Activated T-cell treated with anti-CD3 and anti-CD28 coated beads, Interleukin-2, amount 50 U/mL, for 24 hours (primary cell): ENCODE results near the gene RAB19.
A peak's percentile ranks its signal among the peaks of the same experiment; 100 is the strongest.
"Not testable (repeated sequence)": the region's sequence is repeated elsewhere in the genome, so short reads cannot be mapped to it uniquely, and the experiment has no call there.

Experiments
- DNase-seq: peaks from one replicate; pipeline ENCODE4 v3.0.0-alpha.2; 2020
- H3K27ac Mint-ChIP-seq: 2 replicates; pipeline ENCODE4 v1.8.0; 2020; ENCODE audit warnings: mild to moderate bottlenecking, mixed read lengths
- H3K27me3 Mint-ChIP-seq: 2 replicates; pipeline ENCODE4 v1.8.0; 2020; ENCODE audit warnings: mixed read lengths
- H3K36me3 Mint-ChIP-seq: 2 replicates; pipeline ENCODE4 v1.8.0; 2020; ENCODE audit warnings: low read depth, mixed read lengths
- H3K4me1 Mint-ChIP-seq: 2 replicates; pipeline ENCODE4 v1.8.0; 2020; ENCODE audit warnings: low read depth, mixed read lengths
- H3K4me3 Mint-ChIP-seq: 2 replicates; pipeline ENCODE4 v1.8.0; 2020; ENCODE audit warnings: mild to moderate bottlenecking, moderate library complexity, mixed read lengths
- H3K9me3 Mint-ChIP-seq: 2 replicates; pipeline ENCODE4 v1.8.0; 2020; ENCODE audit warnings: mixed read lengths

Gene RAB19

GRCh38 chr7:140421521-140421920 is 17.7 kb downstream of the RAB19 start:
- no peak overlapping the region for H3K27ac Mint-ChIP-seq
- H3K4me3 Mint-ChIP-seq = no peak overlapping the region
- peaks cover 4% of the 10 kb centered on the region for H3K4me1 Mint-ChIP-seq
- no peak for DNase-seq
- no peaks in the 10 kb centered on the region for H3K9me3 Mint-ChIP-seq
- no peaks in the 10 kb centered on the region for H3K27me3 Mint-ChIP-seq
- H3K36me3 Mint-ChIP-seq = peaks cover 8% of the 10 kb centered on the region

DNA sequence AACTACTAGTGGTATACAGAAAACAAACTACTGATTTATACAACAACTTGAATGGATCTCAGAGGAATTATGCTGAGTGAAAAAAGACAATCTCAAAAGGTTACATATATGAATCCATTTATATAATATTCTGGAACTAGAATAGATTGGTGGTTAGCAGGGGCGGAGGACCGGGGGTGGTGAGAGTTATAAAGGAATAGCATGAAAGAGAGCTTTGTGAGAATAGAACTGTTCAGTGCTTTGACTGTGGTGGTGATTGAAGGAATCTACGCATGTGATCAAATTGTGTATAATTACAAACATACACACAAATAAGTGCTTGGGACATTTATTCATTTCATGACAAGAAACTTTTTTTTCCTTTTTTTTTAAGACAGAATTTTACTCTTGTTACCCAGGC is 19.6 kb downstream of the RAB19 start:
- H3K4me1 Mint-ChIP-seq = no peaks in the 10 kb centered on the region
- H3K9me3 Mint-ChIP-seq = no peaks in the 10 kb centered on the region
- H3K36me3 Mint-ChIP-seq = peaks cover 13% of the 10 kb centered on the region
- no peak for DNase-seq
- H3K27ac Mint-ChIP-seq = no peak overlapping the region
- H3K27me3 Mint-ChIP-seq = no peaks in the 10 kb centered on the region
- H3K4me3 Mint-ChIP-seq = no peak overlapping the region

GRCh38 chr7:140425718-140426117 is 21.9 kb downstream of the RAB19 start:
- no peaks in the 10 kb centered on the region for H3K4me1 Mint-ChIP-seq
- no peak for DNase-seq
- no peaks in the 10 kb centered on the region for H3K27me3 Mint-ChIP-seq
- peaks cover 13% of the 10 kb centered on the region for H3K36me3 Mint-ChIP-seq
- no peak overlapping the region for H3K4me3 Mint-ChIP-seq
- H3K9me3 Mint-ChIP-seq = no peaks in the 10 kb centered on the region
- no peak overlapping the region for H3K27ac Mint-ChIP-seq

DNA sequence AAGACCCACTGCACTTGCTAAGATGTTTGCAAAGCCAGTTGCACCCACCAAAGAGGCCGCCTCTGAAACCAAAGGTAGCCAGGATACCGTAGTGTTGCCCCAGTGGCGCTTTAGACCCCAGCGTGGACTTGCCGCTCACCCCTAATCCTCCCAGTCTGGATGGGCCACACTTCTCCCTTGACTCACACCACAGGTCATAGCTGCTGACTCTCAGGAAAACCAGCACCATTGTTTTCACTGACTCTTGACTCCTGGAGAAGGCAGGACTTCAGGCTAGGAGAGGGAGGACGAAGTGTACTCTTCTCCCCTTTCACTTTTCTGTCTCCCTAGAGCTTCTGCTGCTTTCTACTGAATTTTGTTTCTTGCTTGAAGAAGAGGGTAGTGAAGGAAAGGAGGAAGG is 22.3 kb downstream of the RAB19 start:
- H3K36me3 Mint-ChIP-seq = peaks cover 13% of the 10 kb centered on the region
- H3K27me3 Mint-ChIP-seq = no peaks in the 10 kb centered on the region
- no peaks in the 10 kb centered on the region for H3K9me3 Mint-ChIP-seq
- H3K27ac Mint-ChIP-seq = no peak overlapping the region
- no peaks in the 10 kb centered on the region for H3K4me1 Mint-ChIP-seq
- no peak for DNase-seq
- H3K4me3 Mint-ChIP-seq = no peak overlapping the region

DNA sequence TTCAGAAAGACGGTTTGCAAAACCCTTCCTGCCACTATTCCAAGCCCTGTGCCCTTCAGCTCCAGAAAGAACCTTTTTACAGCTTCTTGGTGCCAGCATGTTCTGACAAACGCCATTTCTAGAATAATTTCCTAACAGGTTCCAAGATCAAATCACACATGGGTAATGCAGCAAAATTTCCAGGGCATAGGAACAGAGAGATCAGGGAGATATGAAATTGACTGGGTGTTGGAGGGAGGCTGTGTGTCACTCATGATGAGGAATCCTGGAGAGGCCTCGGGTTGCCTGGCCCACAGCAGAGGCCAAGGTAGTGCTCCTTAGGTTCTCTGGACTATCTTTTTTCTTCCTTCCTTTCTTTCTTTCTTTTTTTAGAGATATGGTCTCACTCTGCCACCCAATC is 29.5 kb downstream of the RAB19 start:
- no peak overlapping the region for H3K27ac Mint-ChIP-seq
- no peaks in the 10 kb centered on the region for H3K9me3 Mint-ChIP-seq
- no peak for DNase-seq

DNA sequence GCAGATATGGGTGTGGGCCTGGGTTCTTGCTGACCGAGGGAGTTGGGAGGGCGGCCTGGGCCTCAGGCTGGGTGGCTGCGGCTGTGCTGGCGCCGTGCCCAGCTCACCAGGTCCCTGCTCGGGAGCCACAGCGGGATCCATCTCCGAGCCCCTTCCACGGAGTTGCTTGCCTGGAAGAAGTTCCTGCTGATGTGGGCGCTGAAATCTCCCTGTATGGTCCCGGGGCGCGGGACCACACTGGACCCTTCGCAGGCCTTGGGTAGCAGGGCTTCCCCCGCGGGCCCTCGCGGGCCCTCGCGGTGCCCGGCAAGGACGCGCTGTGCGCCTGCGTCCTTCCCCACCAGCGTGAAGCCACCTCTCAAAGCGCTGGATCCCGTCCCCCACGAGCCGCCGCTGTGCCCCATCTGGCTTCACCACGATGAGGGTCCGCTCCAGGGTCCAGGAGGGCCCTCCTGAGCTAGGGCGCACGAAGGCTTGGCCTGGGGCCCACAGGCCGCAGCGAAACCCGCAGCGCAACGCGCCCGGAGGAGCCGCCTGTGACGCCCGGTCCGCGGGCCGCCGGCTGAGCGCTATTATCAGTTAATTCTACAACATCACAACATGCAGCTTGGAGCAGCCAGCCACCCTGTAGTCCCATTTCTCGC is 31.5 kb downstream of the RAB19 start:
- Mint-ChIP-seq H3K36me3 (no peaks in the 10 kb centered on the region), H3K4me3 (no peak overlapping the region), H3K9me3 (no peaks in the 10 kb centered on the region), H3K27ac (no peak overlapping the region), H3K4me1 (peaks cover 7% of the 10 kb centered on the region), H3K27me3 (no peaks in the 10 kb centered on the region)
- no peak for DNase-seq

More for the DNA sequence above, 29.5 kb downstream of the RAB19 start:
- Mint-ChIP-seq H3K4me1 (no peaks in the 10 kb centered on the region), H3K36me3 (no peaks in the 10 kb centered on the region), H3K27me3 (no peaks in the 10 kb centered on the region), H3K4me3 (no peak overlapping the region)

DNA sequence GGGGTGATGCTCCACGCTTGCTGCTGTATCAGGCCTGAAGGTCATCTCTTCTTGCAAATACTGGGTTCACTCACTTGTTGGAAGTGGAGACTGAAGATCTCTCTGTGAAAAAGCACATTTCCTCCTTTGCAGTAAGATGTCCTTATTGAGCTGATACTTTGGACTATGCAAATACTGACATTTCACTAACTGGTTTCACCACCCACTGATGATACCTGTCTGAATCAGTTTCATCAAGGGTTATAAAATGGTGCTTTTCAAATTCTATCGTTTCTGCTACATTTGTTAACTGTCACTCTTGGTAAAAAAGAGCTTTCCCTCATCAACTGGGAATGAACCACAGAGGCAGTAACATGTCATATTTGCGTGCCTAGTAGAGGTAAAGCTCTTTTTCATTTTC is 35.5 kb downstream of the RAB19 start:
- peak overlapping the region; percentile 64 for H3K27ac Mint-ChIP-seq
- H3K9me3 Mint-ChIP-seq = no peaks in the 10 kb centered on the region
- no peak overlapping the region for H3K4me3 Mint-ChIP-seq
- no peaks in the 10 kb centered on the region for H3K36me3 Mint-ChIP-seq
- DNase-seq = no peak
- peaks cover 11% of the 10 kb centered on the region for H3K4me1 Mint-ChIP-seq
- no peaks in the 10 kb centered on the region for H3K27me3 Mint-ChIP-seq

- no peaks in the 10 kb centered on the region for H3K9me3 Mint-ChIP-seq
- H3K4me3 Mint-ChIP-seq = no peak overlapping the region
- no peaks in the 10 kb centered on the region for H3K27me3 Mint-ChIP-seq
- DNase-seq = no peak
- H3K36me3 Mint-ChIP-seq = no peaks in the 10 kb centered on the region
- H3K27ac Mint-ChIP-seq = no peak overlapping the region
- H3K4me1 Mint-ChIP-seq = peaks cover 11% of the 10 kb centered on the region
Observed at GRCh38 chr7:140440593-140440992, 36.7 kb downstream of the RAB19 start.

DNA sequence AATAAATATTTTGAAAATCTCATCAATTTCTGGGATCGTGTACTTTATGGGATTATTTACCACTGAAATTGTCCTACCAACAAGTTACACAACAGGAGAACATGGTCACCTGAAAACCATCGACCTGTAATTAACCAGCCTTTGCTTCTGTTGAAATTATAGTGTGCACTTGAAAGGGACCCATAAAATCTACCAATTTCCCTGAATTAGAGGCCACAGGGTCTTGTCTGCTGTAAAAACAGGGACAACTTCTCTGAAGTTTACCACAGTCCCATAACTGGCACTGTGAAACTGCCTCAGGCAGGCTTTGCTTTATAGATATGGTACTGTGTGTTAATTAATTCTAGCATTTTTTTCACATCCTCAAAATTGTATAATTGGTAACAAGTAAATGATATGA is 37.7 kb downstream of the RAB19 start:
- Mint-ChIP-seq H3K36me3 (no peaks in the 10 kb centered on the region), H3K9me3 (no peaks in the 10 kb centered on the region), H3K27ac (no peak overlapping the region), H3K27me3 (no peaks in the 10 kb centered on the region), H3K4me3 (no peak overlapping the region), H3K4me1 (peaks cover 11% of the 10 kb centered on the region)
- no peak for DNase-seq

DNA sequence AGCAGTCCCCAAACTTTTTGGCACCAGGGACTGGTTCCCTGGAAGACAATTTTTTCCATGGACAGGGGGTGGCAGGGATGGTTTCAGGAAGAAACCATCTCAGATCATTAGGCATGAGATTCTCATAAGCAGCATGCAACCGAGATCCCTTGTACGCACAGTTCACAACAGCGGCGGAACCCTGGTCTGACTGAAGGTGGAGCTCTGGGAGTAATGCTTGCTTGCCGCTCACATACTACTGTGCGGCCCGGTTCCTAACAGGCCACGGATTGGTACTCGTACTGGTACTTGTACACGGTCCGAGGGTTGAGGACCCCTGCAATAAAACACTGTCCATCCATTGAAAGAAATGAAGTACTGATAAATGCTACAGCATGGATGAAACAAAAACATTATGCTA is 42.6 kb downstream of the RAB19 start:
- H3K9me3 Mint-ChIP-seq = no peaks in the 10 kb centered on the region
- no peaks in the 10 kb centered on the region for H3K36me3 Mint-ChIP-seq
- DNase-seq = no peak
- no peaks in the 10 kb centered on the region for H3K27me3 Mint-ChIP-seq
- H3K4me3 Mint-ChIP-seq = no peak overlapping the region
- H3K4me1 Mint-ChIP-seq = peaks cover 14% of the 10 kb centered on the region
- H3K27ac Mint-ChIP-seq = no peak overlapping the region

GRCh38 chr7:140447841-140448240 is 44.0 kb downstream of the RAB19 start:
- DNase-seq = no peak
- Mint-ChIP-seq H3K27ac (no peak overlapping the region), H3K36me3 (peaks cover 9% of the 10 kb centered on the region), H3K4me3 (no peak overlapping the region), H3K27me3 (no peaks in the 10 kb centered on the region), H3K9me3 (no peaks in the 10 kb centered on the region), H3K4me1 (peaks cover 19% of the 10 kb centered on the region)

- H3K27me3 Mint-ChIP-seq = no peaks in the 10 kb centered on the region
- peaks cover 22% of the 10 kb centered on the region for H3K4me1 Mint-ChIP-seq
- H3K4me3 Mint-ChIP-seq = no peak overlapping the region
- no peak for DNase-seq
- H3K27ac Mint-ChIP-seq = no peak overlapping the region
- no peaks in the 10 kb centered on the region for H3K9me3 Mint-ChIP-seq
- H3K36me3 Mint-ChIP-seq = peaks cover 19% of the 10 kb centered on the region
Observed at GRCh38 chr7:140448781-140449480, 45.1 kb downstream of the RAB19 start.

DNA sequence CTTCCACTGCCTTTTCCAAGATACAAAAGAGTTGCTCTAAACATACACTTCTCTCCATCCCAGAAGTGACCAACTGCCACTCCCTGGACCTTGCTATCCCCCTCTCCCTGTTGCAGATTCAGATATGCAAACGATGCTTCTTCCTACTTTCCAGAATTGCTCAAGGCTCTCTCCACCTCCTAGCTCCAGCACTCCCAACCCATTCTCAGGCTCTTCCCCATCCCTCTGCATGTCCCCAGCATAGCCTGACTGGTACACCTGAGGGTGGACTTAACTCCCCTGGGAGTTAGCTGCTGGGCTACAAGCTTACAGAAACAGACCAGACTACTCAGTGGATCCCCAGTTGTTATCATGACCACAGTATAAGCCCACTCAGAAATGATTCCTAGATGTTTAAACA is 47.9 kb downstream of the RAB19 start:
- no peak for DNase-seq
- Mint-ChIP-seq H3K9me3 (no peaks in the 10 kb centered on the region), H3K27me3 (no peaks in the 10 kb centered on the region), H3K27ac (no peak overlapping the region), H3K36me3 (peaks cover 47% of the 10 kb centered on the region), H3K4me3 (no peak overlapping the region), H3K4me1 (peaks cover 32% of the 10 kb centered on the region)

- Mint-ChIP-seq H3K36me3 (peaks cover 61% of the 10 kb centered on the region), H3K4me3 (no peak overlapping the region), H3K4me1 (peaks cover 38% of the 10 kb centered on the region), H3K9me3 (no peaks in the 10 kb centered on the region), H3K27ac (no peak overlapping the region), H3K27me3 (no peaks in the 10 kb centered on the region)
- no peak for DNase-seq
Observed at GRCh38 chr7:140453273-140453672, 49.4 kb downstream of the RAB19 start.

DNA sequence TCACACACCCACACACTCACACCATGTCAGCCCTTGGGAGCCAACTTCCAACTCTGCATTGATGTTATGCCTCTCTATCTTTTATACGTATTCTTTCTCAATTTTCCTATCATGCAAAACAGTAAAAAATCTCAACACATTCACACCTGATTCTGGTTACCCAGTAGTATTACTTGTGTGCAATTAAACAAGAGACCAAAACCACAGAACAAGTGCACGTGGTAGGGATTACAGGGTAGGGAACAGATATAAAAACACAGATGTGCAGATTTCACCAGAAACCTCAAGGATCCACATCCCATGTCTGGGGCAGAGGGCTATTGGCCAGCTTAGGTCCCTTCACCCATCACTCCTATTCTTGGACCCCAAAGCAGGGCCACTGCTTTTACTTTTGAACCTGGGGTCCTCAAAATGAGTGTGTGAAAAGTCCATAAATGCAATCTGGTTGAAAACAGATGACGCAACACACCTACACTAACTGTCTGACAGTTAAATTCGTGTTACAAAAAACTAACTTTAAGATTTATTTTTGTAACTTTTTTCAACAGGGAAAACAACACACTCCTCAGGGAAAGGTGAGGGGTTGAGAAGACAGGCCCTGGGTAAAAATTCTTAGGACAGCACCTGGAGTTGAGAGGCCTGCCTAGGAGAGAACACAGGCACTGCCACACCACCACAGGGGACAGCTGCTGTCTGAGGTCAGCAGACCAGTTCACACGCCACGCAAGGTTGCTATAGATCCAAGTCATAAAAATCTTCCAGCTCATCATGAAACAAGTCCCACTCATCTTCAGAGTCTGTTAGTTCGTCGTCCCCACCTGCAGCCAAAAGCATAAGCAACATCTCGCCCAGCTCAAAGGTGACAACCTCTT is 50.2 kb downstream of the RAB19 start:
- Mint-ChIP-seq H3K27ac (peak overlapping the region; percentile 83), H3K36me3 (peaks cover 66% of the 10 kb centered on the region), H3K4me1 (peaks cover 42% of the 10 kb centered on the region)
- H3K27me3 Mint-ChIP-seq, H3K9me3 Mint-ChIP-seq, H3K4me3 Mint-ChIP-seq, DNase-seq: not testable (repeated sequence)
